ENCODE results near the gene USP6NL.
"Not testable (repeated sequence)": the region's sequence is repeated elsewhere in the genome, so short reads cannot be mapped to it uniquely, and the experiment has no call there.

The USP6NL gene

DNA sequence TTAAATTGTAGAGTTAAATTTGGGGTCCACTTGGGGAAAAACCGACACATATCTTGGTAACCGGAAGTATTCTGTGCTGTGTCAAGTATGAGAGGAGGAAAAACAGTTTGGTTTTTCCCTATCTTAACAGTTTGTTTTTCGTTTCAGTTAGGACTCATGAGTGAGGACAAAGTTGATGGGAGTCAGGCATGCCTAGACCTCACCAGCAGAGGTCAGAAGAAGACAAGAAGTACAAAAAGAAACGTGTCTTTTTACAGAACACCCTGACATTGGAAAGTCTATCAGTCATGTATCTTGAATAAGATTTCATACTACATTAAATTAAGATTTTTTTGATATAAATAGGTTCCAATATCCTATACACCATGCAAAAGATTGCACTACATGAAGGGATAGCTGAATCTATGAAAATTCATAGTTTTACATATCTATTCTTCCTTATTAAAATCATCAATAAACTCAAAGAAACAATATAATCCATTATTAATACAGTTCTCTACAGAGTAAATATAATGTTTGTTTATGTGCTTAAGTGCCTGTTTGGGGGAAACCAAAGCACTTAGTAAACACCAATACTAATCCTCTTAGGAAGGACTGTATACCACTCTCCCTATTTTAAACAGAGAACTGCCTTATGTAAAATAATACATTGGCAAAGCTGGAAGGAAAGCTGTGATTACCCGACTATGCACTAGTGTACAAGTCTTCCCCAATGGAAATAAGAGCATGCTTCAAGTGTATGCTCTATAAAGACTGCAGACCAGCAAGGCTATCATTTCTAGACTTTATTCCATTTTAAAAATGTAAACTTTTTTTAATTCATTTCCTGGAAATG, 95.6 kb downstream of the USP6NL start:
- DNase-seq (ENCODE audit: low read depth): peak; percentile 43

DNA sequence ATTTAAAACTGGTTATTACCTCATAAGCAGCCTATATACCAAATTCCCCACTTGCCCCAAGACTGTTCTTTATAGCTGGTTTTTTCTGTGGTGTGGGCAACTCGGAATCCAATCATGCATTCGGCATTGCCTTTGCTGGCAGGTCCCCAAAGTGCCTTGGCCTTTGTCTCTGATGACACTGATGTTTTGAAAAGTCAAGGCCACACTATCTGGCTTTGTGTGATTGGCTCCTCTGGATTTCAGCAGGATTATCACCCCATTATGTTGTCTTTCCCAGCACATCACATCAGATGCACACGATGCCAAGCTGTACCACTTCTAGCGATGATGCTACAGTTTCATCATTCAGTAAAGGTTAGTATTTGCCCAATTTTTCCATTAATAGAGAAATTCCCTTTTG, 97.7 kb downstream of the USP6NL start:
- DNase-seq (ENCODE audit: low read depth): no peak

DNA sequence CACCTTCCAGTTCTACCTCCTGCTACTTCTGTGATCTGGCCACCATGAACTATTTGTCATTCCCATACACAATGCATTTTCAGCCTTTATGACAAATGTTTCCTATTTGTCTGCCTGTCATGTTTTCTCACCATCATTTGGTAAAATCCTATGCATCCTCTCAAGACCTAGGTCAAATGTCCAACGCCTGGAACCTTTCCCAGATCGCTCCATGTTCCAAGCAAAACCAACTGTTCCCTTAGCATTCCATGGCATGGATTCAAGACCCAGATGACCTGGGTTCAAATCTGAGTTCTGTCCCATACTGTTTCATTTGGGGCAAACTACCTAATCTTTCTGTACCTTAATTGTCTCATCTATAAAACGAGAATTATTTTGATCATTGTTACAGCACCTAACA, 98.9 kb downstream of the USP6NL start:
- no peak for DNase-seq (ENCODE audit: low read depth)

DNA sequence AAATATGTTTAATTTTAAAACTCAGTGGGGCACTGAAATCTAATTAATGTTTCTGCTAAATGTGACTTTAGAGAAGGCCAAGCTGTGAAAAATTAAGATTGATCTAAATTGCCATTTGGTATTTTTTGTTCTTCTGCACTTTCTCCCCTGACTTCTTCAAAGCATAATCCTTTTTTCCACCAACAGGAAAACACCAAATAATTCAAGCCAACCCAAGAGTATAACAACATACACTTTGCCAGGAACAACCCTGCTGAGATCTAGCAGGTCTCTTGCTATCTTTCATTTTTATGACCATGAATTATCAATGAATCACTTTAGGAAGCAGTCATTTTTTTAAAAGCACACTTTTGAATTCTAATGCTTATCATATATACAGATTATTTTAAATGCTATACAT, 100.1 kb downstream of the USP6NL start:
- no peak for DNase-seq (ENCODE audit: low read depth)

DNA sequence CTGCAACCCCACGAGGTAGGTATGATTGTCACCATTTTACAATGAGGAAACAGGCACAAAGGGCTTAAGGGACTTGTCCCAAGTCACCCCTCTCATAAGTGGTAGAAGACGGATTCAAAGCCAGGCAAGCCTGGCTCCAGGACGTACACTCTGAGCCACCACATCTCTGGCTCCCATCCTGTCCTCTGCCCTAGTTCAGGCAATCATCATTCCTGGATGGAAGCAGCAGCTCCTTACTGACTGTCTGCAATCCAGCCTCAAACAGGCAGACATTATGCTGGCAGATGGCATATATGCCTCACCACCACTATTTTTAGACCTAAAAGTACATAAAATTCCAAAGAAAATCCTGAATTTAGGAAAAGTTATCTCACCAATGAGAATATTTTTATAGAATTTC, 100.7 kb downstream of the USP6NL start:
- DNase-seq (ENCODE audit: low read depth): no peak

DNA sequence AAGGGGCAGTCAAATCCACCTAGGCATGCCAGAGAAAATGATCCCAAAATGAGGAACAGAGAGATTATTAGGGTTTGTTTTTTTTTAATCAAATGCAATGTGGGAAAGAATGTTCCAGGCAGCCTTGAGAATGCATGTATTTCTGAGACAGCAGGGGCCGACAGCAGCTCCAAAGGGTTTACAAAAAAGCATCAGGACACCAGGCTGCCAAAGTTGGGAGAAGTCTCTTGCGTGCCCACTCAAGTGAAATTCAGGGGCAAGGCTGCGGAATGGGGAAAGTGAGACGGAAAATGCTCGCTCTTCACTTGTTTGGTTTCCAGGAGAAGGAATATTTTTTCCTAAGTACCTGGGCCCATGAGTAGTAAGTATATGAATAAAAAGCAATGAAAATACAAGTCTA, 101.2 kb downstream of the USP6NL start:
- DNase-seq (ENCODE audit: low read depth): no peak

DNA sequence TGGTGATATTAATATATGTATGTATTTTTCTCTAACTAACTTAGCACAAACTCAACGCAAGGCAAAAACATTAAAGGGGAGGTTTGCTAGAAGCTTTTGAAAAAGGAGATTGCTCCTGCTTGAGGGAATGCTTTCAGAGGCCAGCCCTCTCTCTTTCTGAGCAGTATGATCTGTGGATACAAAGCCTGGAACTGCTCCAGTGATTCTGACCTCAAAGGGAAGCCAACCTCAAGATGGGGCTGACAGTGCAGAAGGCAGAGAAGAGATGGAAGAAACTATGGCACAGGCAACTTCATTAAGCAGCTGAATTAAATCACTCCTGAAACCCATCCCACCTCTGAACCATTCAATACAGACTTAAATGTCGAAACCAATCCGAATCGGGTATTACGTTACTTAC, 102.4 kb downstream of the USP6NL start:
- no peak for DNase-seq (ENCODE audit: low read depth)

DNA sequence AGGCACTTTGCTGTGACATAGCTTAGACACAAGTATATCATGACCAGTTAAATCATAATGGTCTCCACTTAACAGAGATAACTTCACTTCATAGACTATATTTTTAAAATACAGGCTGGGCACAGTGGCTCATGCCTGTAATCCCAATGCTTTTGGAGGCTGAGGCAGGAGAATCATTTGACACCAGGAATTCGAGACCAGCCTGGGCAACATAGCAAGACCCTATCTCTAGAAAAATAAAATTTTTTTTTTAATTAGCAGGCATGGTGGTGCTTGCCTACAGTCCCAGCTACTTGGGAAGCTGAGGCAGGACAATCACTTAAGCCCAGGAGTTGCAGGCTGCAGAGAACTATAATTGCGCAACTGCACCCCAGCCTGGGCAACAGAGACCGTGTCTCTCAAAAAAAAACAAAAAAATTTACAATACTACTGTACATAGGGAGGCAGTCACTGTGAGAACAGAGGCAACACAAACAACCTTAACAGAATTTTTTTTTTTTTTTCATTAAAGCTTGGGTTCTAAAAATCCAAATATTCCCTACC, 105.1 kb downstream of the USP6NL start:
- no peak for DNase-seq (ENCODE audit: low read depth)

DNA sequence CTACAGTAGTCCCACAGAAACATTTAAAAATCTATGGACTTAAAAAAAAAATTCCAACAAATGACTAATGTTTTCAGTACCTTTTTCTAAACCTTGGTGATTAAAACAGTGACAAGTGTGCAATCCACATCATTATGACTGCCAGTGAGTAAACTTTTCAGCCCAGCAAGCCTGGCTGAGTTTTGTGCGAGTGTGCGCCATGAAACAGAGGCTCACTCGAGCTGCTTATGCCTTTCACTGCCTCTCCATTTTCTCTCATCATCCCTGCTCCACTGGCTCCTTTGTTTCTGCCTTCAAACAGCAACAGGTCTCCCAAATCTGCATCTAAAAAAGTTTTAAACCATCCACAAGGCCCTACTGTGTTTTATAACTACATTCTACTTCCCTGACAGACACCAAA, 105.8 kb downstream of the USP6NL start:
- no peak for DNase-seq (ENCODE audit: low read depth)

DNA sequence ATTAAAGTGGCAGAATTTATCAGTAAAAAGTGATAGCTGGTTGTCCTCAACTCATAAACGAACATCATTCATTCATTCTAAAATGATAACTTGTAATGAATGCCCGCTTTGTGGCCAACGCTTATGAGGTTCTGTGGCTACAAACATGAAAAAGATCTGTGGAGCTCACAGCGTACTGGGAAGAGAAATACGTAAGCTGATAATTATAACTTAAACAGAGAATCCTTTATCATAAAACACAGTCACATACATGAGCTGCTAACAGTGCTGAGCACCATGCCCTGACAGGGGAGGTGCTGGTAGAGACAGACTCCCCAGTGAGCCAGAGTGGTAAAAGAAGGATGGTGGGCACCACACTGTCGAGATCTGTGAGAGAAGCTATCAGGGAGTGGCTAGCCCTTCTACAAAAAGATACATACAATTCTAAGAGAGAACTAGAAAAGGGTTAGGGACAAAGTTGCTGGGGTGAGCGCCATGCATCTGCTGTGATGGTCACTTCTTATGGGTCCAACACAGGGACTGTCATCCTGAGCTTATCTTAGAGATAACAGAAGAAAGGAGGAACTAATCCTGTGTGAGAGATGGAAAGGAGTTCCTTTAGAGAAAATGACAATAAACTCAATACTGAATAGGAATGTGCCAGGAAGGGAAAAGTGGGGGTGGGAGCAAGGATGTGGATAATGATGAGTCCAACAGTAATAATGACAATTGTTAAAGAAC, 106.7 kb downstream of the USP6NL start:
- DNase-seq (ENCODE audit: low read depth): no peak

DNA sequence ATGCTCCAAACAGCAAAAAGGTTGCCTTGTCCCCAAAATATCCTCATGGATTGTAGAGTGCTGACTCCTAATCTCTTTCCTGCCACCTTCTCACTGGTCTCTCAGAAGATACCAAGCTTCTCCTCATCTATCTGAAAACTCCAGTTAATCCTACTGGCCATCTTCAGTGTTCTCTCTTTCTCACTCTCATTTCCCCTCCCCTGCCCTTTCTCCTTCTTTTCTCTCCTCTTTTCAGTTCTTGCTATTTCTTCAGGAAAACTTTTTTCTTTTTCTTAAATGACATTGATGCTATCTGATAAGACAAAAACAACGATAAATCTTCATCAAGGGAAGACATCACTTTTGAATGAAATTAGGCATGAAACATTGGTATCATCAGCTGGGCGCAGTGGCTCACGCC, 109.8 kb downstream of the USP6NL start:
- no peak for DNase-seq (ENCODE audit: low read depth)

DNA sequence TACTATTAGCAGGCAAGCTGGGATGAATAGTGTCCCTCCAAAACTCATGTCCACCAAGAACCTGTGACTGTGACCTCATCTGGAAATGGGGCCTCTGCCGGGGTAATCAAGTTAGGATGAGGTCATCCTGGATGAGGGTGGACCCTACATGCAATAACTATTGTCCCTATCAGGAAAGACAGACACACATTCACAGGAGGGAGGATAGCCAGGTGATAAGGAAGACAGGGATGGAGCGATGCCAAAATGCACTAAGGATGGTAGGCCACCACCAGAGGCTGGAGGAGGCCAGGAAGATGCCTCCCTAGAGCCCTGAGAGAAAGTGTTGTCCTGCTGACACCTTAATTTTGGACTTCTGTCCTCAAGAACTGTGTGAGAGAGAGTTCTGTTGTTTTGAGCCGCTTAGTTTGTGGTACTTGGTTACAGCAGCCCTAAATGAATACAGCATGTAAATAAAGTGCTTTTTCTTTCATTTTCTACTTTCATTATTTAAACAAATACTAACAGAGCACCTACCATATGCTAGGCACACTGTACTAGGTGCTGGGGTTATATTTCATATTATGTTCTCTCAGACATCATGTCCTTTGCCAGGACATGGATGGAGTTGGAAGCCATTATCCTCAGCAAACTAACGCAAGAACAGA, 111.9 kb downstream of the USP6NL start:
- no peak for DNase-seq (ENCODE audit: low read depth)

DNA sequence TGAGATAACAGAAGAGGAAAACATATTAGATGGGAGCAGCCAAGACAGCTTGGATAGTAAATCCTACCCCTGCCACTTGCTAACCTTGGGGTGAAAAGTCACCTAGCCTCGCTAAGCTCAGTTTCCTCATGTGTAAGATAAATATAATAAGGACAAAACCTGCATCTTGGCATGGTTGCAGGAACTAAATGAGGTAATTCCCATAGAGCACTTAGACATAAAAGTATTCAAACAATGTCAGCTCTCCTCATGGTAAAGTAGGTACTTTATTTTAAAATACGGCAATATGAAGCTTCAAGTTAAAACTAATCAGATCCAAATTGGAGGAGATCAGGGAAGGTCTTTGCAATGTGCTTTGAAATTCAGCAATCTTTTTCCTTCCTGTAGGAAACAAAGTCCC, 113.1 kb downstream of the USP6NL start:
- DNase-seq (ENCODE audit: low read depth): no peak

DNA sequence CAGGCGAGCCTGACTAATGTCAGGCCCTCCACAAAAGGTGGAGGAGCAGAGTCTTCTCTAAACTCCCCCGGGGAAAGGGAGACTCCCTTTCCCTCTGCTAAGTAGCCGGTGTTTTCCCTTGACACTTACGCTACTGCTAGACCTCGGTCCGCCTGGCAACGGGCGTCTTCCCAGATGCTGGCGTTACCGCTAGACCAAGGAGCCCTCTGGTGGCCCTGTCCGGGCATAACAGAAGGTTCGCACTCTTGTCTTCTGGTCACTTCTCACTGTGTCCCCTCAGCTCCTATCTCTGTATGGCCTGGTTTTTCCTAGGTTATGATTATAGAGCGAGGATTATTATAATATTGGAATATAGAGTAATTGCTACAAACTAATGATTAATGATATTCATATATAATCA, 116.5 kb downstream of the USP6NL start:
- DNase-seq (ENCODE audit: low read depth): not testable (repeated sequence)

DNA sequence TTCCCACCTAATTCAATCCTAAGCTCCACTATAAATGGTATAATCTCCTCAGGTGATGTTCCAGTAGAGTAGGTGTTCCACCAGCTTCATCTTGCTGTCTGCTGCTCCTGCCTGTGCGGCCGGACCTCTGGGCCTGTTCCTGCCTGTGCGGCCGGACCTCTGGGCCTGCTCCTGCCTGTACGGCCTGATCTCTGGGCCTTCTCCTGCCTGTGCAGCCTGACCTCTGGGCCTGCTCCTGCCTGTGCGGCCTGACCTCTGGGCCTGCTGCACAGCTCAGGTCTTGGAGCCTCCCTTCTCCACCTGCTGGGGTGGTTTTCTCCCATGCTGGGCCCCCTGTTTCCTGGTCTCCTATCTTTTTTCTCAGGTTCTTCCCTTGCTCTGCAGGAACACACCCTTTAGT, 117.8 kb downstream of the USP6NL start:
- no peak for DNase-seq (ENCODE audit: low read depth)

DNA sequence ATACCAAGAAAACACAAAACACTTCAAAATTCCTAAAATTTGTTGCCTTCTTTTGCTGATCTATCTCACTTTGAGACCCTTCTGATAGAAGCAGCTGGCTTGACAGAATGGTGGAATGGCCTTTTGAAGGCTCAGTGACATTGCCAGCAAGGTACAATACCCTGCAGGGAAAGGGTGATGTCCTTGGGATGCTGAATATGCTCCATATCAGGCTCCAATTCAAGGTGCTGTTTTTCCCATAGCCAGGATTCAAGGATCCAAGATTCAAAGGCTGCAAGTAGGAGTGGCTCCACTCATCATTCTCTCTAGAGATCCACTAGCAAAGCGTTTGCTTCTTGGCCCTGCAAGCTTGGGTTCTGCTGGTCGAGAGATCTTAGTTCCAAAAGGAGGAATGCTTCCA, 120.4 kb downstream of the USP6NL start:
- no peak for DNase-seq (ENCODE audit: low read depth)

DNA sequence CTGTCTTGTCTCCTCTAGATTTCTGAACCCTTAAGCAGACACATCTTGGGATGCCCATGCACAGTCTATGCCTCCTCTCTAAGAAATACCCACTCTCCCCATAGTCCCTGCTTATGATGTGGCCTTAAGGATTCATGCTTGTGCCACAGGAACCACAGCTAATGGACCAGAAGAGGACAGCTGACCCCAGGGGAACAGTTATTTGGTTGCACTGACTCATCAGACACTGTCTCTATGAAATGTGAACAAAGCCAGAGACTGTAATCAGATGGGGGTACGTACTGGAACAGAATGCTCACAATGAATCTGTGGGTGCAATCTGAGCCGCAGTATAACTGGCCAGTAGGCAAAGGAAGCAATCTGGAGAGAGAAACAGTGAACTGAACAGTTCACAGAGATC, 121.9 kb downstream of the USP6NL start:
- peak; percentile 9 for DNase-seq (ENCODE audit: low read depth)

DNA sequence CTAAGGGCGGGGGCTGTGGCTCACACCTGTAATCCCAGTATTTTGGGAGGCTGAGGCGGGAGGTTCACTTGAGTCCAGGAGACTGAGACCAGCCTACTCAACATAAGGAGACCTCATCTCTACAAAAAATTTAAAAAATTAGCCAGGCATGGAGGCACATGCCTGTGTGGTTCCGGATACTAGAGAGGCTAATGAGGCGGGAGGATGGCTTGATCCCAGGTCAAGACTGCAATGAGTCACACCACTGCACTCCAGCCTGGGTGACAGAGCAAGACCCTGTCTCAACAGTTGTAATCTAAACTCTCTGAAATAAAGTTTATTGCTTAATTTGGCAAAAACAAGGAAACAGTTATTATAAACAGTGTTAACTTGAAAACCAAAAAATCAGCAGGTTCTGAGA, 123.3 kb downstream of the USP6NL start:
- no peak for DNase-seq (ENCODE audit: low read depth)

DNA sequence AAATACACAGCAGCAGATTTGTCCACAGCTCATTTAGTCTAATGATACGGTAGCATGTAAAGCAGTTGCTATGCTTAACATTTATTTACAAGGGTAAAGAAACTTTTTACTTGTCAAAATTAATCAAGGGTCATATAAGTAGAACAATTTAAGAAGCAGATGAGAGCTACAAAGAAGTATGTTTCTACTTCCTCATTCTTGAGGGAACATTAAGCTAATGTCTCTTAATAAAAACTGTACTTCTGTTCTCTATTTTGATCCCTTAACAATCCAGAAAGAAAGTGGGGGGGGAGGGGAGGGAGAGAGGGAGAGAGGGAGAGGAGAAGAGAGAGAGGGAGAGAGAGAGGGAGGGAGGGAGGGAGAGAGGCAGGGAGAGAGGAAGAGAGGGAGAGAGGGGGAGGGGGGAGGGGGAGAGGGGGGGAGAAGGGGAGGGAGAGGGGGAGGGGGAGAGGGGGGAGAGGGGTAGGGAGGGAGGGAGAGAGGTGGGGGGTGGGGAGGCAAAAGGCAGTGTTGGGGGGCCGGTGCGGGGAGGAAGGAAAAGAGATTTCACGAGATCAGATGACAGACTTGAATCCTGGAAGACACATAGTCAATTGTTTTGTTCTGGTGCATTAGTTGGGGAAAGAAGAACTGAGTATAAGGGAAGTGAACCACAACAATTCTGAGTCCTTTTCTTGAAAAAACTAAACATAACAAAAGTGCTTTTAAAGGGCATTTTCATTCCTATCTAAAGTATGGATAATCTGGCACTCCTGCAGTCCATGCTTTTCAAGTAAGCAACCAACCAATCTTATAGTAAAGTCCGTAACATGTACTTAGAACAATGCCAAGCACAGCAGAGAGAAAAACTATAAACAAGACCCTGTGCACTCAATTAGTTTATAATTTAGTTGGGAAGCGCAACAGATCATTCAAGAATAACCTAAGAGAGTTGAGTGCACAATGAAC, 128.0 kb downstream of the USP6NL start:
- DNase-seq (ENCODE audit: low read depth): no peak

DNA sequence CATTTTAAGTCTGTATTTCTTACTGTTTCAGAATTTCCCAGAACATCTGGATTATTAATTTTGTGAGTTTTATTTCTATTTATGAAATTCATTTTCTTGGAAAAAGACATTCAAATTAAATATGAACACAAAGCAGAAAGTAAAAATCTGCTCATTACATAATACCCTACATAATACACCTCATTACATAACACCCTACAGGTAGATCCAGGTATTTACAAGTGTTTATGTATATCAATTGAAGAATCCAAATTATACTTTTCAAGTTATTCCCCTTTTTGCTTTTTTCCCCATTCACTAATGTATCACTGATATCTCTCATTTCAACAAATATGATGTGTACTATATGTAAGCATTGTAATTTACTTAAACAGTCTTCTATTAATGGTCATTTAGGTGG, 129.1 kb downstream of the USP6NL start:
- no peak for DNase-seq (ENCODE audit: low read depth)

DNA sequence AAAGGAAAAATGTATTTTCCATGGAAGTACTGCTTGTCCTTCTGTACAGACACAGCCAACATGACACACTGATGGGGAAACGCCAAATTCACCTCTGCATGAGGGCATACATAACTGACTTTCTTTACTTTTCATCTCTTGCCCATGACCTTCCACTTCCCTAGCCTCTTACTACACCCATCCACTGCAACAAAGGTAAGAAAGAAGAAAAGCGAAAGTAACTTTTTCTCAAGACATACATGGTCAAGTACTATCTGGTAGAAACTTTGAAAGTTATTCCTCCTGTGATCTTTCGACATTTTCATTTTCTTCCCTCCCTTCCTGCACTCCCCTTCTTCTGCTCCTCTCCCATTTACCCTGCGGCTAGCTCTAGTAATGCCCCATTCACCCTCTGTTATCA, 130.8 kb downstream of the USP6NL start:
- no peak for DNase-seq (ENCODE audit: low read depth)

DNA sequence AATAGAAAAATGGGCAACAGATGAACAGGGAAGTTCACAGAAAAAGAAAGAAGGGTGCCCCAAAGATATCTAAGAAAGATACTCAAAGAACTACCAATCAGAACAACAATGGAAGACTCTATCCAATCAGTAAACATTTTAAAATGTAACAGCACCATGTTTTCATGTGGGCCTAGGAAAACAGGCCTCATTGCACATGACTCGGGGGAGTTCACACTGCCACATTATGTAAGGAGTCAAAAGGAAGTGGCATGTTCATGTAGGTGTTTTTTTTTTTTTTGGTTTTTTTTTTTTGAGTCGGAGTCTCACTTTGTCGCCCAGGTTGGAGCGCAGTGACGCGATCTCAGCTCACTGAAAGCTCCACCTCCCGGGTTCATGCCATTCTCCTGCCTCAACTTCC, 132.2 kb downstream of the USP6NL start:
- DNase-seq (ENCODE audit: low read depth): no peak
